Measurements from ENCODE around the gene AARS2. TPM values are rescaled to one million over a fixed set of nuclear protein-coding genes. Genes with fewer than 3 reads are reported as not detected.

The AARS2 gene
- total RNA-seq, 2 experiments from 2014 or later: 21.1 to 23.7 TPM

DNA sequence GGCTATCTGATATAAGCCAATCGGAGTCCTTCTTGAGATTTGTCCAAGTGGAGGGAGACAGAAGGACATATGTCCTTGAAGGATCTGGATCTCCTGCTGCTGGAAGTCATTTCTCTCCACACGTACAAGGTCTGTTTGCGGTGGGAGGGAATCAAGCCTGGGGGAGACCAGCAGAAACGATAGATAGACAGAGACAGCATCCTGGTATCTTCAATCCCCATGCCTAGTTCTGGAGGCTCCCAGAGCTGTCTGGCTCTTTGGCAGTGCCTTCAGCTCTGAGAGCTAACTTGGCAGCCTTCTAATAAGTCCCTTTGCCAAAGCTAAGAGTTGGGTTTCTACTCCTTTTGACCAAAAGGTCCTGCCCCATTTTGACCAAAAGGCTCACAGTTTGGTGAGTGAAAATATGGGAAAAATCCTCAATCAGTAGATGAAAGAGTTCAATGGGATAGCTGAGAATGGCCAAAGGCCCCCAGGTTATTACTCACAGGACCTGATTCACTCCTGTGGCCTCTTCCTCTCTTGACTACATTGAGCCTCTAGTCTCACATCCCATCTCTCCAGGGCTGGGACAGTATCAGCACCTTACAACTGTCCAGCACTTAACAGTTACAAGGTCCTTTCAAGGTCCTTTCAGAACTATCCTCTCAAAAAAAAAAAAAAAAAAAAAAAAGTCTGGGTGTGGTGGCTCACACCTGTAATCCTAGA is 20.3 kb downstream of the AARS2 start:
- CTCF ChIA-PET: interaction anchor here (0.7 to 2.0 kb wide), 5 partner anchors 12 to 36 kb away, joined by 3 to 8 read pairs (median 5); partner anchors contain the start of gene AARS2
- no peak overlapping the region for H3K4me3 Mint-ChIP-seq
- H3K36me3 Mint-ChIP-seq: no peaks in the 10 kb centered on the region
- DNase-seq (no peak), ATAC-seq (no peak)
- H3K4me1 Mint-ChIP-seq: peaks cover 2% of the 10 kb centered on the region
- no peaks in the 10 kb centered on the region for H3K9me3 Mint-ChIP-seq (ENCODE audit: low read depth)
- H3K27me3 Mint-ChIP-seq: peaks cover 73% of the 10 kb centered on the region
- no peak overlapping the region for H3K27ac Mint-ChIP-seq

DNA sequence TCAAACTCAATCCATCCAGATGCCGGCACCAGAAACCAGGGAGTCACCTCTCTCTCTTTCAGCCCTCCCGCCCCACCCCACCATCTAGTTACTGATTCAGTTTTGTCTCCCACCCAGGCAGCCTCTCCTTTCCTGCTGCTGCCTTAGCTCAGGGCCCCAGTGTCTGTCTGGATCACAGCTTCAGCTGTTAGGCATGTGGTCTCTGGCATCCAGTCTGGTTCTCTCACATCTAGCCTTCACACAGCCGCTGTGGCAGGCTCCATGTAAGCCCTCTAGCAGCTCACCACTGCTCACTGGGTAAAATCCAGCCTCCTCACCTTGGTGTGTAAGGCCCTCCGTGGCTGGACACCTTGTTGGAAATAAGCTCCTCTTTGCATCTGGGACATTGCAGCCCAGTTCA is 21.3 kb downstream of the AARS2 start:
- H3K9me3 Mint-ChIP-seq (ENCODE audit: low read depth): no peaks in the 10 kb centered on the region
- DNase-seq (no peak), ATAC-seq (no peak)
- no peak overlapping the region for H3K4me3 Mint-ChIP-seq
- H3K4me1 Mint-ChIP-seq: no peaks in the 10 kb centered on the region
- CTCF ChIA-PET: interaction anchor here (1.8 kb wide), 1 partner anchor 21 kb away, joined by 7 read pairs; the partner anchor contains the start of gene AARS2
- H3K27me3 Mint-ChIP-seq: peaks cover 76% of the 10 kb centered on the region
- H3K27ac Mint-ChIP-seq: no peak overlapping the region
- H3K36me3 Mint-ChIP-seq: no peaks in the 10 kb centered on the region

DNA sequence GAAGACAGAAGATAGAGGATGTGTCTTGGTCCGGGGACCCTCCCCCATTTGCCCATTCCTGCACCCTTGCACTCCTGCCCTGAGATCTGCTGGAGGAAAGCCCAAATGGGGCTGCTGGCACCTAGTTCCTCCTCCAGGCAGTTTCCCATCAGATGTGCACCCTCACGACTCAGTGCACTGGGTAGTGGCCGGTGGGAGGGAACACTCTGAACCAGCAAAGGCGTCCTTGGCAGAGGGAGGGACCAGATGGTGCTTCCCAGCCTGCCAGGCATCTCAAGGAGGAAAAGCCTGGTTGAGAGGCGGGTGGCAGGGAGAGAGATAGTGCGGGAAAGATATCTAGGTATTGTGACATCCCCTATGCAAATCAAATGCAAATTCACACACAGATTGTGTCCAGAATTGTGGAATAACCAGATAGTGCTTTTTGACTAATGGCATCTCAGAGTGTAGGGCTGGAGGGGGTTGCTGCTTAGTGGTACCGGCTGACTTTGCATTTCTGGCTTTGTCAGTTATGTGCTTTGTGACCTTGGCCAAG is 23.4 kb downstream of the AARS2 start:
- Mint-ChIP-seq H3K27ac (no peak overlapping the region), H3K4me3 (no peak overlapping the region), H3K4me1 (no peaks in the 10 kb centered on the region), H3K9me3 (ENCODE audit: low read depth) (no peaks in the 10 kb centered on the region), H3K27me3 (peaks cover 65% of the 10 kb centered on the region), H3K36me3 (no peaks in the 10 kb centered on the region)
- no peak for DNase-seq
- CTCF ChIA-PET: no interaction called here
- no peak for ATAC-seq

DNA sequence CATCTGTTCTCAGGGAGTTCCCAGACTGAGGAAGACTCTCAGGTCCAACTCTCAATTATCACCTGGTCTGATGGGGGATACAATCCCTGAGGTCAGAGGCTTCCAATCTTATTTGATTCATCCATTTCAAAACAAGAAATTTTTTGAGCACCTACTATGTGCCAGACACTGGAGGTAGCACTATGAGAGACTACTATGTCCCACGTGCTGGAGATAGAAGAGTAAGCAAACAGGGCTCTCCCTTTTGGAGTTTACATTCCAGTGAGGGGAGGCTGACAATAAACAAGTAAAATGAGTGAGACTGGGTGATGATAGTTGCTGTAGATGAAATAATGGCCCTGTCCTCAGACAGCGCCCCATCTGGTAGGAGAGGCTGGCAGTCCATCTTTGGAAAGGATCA is 26.4 kb downstream of the AARS2 start:
- no peak overlapping the region for H3K4me3 Mint-ChIP-seq
- CTCF ChIA-PET: no interaction called here
- H3K9me3 Mint-ChIP-seq (ENCODE audit: low read depth): no peaks in the 10 kb centered on the region
- H3K27ac Mint-ChIP-seq: no peak overlapping the region
- DNase-seq (no peak), ATAC-seq (no peak)
- H3K4me1 Mint-ChIP-seq: no peaks in the 10 kb centered on the region
- peaks cover 62% of the 10 kb centered on the region for H3K27me3 Mint-ChIP-seq
- H3K36me3 Mint-ChIP-seq: no peaks in the 10 kb centered on the region

DNA sequence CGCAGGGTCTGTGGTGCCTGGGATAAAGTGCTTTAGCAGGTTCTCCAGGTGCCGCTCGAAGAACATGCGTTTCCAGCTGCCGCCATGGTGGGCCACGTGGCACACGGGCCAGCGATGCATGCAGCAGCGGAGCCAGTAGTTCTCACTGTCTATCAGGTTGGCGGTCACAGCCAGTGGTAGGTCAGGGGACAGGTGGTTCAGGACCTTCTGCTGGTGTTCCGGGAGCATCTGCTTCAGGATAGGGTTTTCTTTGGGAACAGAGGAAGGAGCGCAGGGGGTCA is 26.9 kb downstream of the AARS2 start:
- CTCF ChIA-PET: interaction anchor here (0.6 to 1.0 kb wide), 2 partner anchors 19 to 1880 kb away, joined by 4 to 5 read pairs; no protein-coding TSS in a partner anchor
- H3K9me3 Mint-ChIP-seq (ENCODE audit: low read depth): no peaks in the 10 kb centered on the region
- H3K4me3 Mint-ChIP-seq: no peak overlapping the region
- H3K4me1 Mint-ChIP-seq: no peaks in the 10 kb centered on the region
- peaks cover 57% of the 10 kb centered on the region for H3K27me3 Mint-ChIP-seq
- ATAC-seq: no peak
- DNase-seq: no peak
- H3K36me3 Mint-ChIP-seq: no peaks in the 10 kb centered on the region
- no peak overlapping the region for H3K27ac Mint-ChIP-seq

DNA sequence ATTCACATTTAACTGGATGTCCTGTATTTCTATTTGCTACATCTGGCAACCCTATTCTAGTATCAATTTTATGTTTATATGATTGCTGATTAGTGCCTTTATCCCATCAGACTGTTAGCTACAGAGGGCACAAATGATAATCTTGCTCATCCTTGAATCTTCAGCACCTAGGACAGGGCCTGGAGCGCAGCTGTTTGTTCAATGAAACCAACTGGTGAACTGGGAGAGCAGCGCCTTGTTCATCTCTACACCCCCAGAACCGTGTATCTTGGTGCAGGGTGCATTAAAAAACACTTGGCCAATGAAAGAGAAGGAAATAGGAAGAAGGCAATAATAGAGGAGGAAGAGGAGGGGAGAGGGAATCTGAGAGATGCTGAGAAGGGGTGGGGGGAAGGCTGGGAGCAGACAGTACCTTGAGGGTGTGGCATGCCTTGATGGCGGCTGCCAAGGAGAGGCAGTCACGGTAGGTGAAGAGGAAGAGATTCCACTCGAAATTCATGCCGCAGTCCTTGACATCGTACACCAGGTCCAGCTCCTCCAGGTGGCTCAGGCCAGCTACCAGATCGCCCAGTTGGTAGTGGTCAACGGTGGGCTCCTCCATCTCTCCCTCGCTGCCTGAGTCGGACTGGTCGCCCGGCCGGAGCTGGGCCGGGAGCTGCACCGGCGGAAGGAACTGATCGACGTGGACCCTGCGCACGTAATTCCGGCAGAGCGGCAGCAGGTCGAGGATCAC is 27.4 kb downstream of the AARS2 start:
- no peaks in the 10 kb centered on the region for H3K4me1 Mint-ChIP-seq
- no peak overlapping the region for H3K27ac Mint-ChIP-seq
- H3K9me3 Mint-ChIP-seq (ENCODE audit: low read depth): no peaks in the 10 kb centered on the region
- H3K36me3 Mint-ChIP-seq: no peaks in the 10 kb centered on the region
- no peak for DNase-seq
- H3K4me3 Mint-ChIP-seq: no peak overlapping the region
- ATAC-seq: no peak
- H3K27me3 Mint-ChIP-seq: peaks cover 56% of the 10 kb centered on the region
- CTCF ChIA-PET: interaction anchor here (0.6 to 1.0 kb wide), 2 partner anchors 18 to 1881 kb away, joined by 4 to 5 read pairs; no protein-coding TSS in a partner anchor

DNA sequence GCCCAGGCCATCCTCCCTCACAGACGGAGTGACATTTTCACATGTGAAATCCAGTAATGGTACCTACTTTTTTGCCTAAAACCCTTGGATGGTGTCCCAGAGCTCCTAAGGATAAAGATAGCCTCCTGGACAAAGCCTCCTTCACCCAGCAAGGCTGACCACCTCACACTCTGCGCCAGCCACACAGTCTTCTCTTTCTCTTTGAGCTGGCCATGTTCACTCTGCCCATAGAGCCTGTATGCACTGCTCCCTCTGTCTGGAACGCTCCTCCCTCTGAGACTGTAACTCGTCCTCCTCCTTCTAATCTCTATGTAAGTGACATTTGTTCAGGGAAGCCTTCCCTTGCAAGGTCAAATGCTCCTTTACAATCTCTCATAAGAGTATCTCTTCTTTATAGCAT is 28.3 kb downstream of the AARS2 start:
- Mint-ChIP-seq H3K27ac (no peak overlapping the region), H3K9me3 (ENCODE audit: low read depth) (no peaks in the 10 kb centered on the region), H3K4me3 (no peak overlapping the region), H3K4me1 (no peaks in the 10 kb centered on the region), H3K36me3 (no peaks in the 10 kb centered on the region), H3K27me3 (peaks cover 52% of the 10 kb centered on the region)
- CTCF ChIA-PET: interaction anchor here (1.4 kb wide), 1 partner anchor 52 kb away, joined by 4 read pairs; no protein-coding TSS in a partner anchor
- no peak for ATAC-seq
- no peak for DNase-seq

DNA sequence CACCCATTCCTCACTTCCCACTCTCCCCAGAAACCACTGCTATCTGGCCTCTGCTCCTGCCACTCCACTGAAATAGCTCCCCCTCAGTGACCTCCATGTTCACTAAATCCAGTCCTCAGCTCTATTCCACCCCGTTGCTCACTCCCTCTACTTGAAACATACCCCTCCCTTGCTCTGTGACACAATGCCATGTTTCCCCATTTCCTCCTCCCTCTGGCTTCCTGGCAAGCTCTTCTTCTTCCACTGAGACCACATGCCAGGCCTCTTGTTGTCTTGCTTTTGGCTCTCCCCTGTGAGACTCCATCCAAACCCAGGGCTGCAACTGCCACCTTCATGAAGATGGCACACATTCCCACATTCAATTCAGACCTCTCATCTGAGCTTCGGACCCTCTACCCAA is 29.0 kb downstream of the AARS2 start:
- Mint-ChIP-seq H3K36me3 (no peaks in the 10 kb centered on the region), H3K4me1 (no peaks in the 10 kb centered on the region), H3K27ac (no peak overlapping the region), H3K4me3 (no peak overlapping the region), H3K27me3 (peaks cover 52% of the 10 kb centered on the region), H3K9me3 (ENCODE audit: low read depth) (no peaks in the 10 kb centered on the region)
- CTCF ChIA-PET: interaction anchor here (0.9 to 1.6 kb wide), 3 partner anchors 21 to 53 kb away, joined by 4 to 5 read pairs (median 4); partner anchors contain the start of gene AARS2
- no peak for DNase-seq
- no peak for ATAC-seq

DNA sequence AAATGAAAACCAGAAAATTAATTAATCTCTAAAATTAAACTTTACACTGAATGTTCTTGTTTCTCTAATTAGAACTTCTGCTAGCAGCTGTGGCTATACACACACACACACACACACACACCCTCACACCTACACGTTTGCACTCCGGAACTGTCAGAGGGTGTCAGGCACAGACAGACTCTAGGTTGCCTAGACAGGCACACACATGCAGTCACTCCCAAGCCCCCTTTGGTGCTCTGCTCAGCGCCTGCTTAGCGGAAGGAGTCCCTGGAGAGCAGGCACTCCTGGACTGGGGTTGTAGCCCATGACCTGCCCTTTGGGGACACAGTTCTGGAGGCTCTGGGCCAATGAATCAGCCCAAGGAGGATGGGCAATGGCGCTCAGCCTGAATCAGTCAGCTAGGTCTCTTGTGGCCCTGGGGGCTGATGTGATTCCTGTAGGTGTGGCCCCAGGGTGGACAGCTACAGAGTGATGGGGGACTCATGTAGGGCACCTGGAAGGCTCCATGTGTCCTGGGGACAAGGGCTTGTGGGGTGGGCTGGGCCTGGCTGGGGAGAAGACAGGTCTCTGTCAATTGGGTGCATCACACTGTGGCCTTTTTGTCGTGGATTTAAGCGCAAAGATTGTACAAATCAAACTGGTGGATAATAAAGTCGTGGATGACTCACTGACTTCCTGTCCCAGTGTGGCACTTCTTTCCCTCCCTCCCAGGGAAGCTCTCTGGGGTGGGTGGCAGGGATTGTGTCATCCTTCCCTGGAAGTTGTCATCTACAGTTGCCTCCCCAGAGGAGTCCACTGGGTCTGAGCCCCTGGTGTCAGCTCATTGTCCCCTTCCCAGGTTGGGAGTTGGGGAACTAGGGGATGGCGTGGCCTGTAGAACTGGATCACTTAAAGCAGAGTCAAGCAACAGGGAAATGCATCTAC is 34.1 kb downstream of the AARS2 start:
- no peaks in the 10 kb centered on the region for H3K36me3 Mint-ChIP-seq
- no peak overlapping the region for H3K4me3 Mint-ChIP-seq
- ATAC-seq (no peak), DNase-seq (no peak)
- H3K9me3 Mint-ChIP-seq (ENCODE audit: low read depth): no peaks in the 10 kb centered on the region
- CTCF ChIA-PET: interaction anchor here (1.4 to 2.4 kb wide), 2 partner anchors 11 to 35 kb away, joined by 3 to 11 read pairs; no protein-coding TSS in a partner anchor
- peaks cover 52% of the 10 kb centered on the region for H3K27me3 Mint-ChIP-seq
- H3K27ac Mint-ChIP-seq: no peak overlapping the region
- no peaks in the 10 kb centered on the region for H3K4me1 Mint-ChIP-seq

DNA sequence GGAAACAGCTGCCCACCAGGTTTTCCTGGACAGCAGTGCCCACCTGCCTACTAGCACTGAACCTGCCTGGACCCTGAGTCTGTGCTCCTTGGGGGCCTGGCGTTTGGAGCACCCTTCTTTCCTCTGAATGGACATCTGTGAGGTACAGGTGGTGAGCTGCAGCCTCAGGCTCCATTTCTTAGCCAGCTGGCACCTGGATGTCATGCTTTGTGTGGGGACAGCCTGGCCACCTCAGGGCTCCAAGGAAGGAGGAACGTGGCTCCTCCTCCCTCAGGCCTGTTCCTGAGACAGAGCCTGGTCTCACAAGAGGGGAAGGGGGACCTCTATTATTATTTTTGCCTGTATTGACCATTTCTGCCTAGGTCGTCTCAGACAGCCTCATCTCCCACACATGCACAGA is 34.8 kb downstream of the AARS2 start:
- H3K36me3 Mint-ChIP-seq: no peaks in the 10 kb centered on the region
- CTCF ChIA-PET: interaction anchor here (1.4 to 2.4 kb wide), 2 partner anchors 10 to 36 kb away, joined by 3 to 11 read pairs; no protein-coding TSS in a partner anchor
- ATAC-seq (no peak), DNase-seq (no peak)
- no peak overlapping the region for H3K27ac Mint-ChIP-seq
- H3K9me3 Mint-ChIP-seq (ENCODE audit: low read depth): no peaks in the 10 kb centered on the region
- H3K27me3 Mint-ChIP-seq: peaks cover 52% of the 10 kb centered on the region
- no peak overlapping the region for H3K4me3 Mint-ChIP-seq
- H3K4me1 Mint-ChIP-seq: no peaks in the 10 kb centered on the region

DNA sequence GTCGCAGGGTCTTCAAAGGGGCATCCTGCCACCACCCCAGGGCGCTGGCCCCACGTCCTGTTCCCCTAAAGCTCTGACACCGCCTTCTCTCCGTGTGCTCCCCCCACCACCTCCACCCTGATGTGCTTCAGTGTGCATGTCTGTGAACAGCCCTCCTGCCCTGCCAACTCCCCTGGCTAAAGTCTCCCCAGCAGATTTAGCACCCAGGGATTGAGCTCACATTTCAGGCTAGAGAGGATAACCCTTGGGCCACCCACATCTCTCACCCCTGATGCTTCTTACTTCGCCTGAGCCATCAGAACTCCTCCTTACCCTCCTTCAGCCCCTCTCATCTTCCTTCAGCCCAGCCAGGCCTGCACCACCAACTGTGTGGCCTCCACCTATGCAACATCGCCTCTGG is 35.4 kb downstream of the AARS2 start:
- no peak for DNase-seq
- no peaks in the 10 kb centered on the region for H3K4me1 Mint-ChIP-seq
- no peaks in the 10 kb centered on the region for H3K9me3 Mint-ChIP-seq (ENCODE audit: low read depth)
- H3K4me3 Mint-ChIP-seq: no peak overlapping the region
- peaks cover 57% of the 10 kb centered on the region for H3K27me3 Mint-ChIP-seq
- CTCF ChIA-PET: interaction anchor here (0.6 to 2.4 kb wide), 4 partner anchors 10 to 36 kb away, joined by 3 to 11 read pairs (median 4); partner anchors contain the start of gene AARS2
- ATAC-seq: no peak
- H3K27ac Mint-ChIP-seq: no peak overlapping the region
- no peaks in the 10 kb centered on the region for H3K36me3 Mint-ChIP-seq

DNA sequence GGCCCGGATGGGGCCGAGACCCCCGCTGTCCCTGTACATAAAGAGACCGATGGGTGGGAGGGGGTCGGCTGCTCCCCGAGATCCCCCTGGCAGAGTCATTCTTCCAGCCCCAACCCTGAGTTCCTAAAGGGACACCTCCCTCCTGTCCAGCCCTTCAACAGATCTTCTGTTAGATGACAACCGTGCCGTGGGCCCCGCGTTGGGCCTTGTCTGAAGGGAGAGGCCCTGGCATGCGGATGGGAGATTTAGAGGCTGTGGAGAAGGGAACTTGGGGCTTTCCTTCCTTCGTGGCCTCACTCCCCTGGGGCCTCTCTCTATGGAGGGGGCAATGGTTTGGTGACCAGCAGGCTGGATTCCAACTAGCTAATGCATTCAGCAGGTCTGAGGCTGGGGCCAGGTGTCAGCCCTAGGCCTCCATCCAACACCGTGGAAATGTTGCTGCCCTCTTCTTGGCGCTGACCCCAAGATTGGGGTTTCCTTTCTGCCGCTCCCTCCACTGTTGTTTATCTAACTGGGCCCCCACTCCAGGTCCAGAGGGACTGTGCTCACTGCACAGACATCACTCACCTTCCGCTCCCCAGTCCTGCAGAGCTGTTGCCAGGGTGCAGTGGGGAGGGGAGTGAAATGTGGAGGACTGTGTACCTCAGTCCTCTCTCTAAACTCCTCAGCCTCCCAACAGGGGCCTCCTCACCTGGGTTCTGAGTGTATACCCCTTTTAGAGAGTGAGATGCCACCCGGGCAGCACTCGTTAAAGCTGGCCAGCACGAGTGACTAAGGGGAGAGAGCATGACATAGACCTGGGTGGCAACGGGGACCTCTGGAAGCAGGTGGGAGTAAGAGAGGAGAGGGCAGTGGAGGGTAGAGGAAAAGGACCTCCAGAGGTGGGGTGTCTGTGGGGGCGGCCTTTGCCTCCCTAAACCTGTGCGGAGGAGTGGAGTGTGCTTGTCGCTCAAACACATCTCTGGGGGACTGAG is 36.2 kb downstream of the AARS2 start:
- no peaks in the 10 kb centered on the region for H3K36me3 Mint-ChIP-seq
- DNase-seq: no peak
- peaks cover 63% of the 10 kb centered on the region for H3K27me3 Mint-ChIP-seq
- no peaks in the 10 kb centered on the region for H3K9me3 Mint-ChIP-seq (ENCODE audit: low read depth)
- no peaks in the 10 kb centered on the region for H3K4me1 Mint-ChIP-seq
- no peak overlapping the region for H3K4me3 Mint-ChIP-seq
- CTCF ChIA-PET: interaction anchor here (0.6 to 1.3 kb wide), 3 partner anchors 27 to 36 kb away, joined by 3 to 5 read pairs (median 3); partner anchors contain the start of gene AARS2
- no peak overlapping the region for H3K27ac Mint-ChIP-seq
- no peak for ATAC-seq

Measured in activated CD8-positive, alpha-beta memory T cell treated with anti-CD3 and anti-CD28 coated beads, Interleukin-2, amount 10 ng/mL, durations not matched to agents 7 days and 5 days (primary cell).